Parathyroid adenoma (tissue), 2 donors: ENCODE data around the gene ALOXE3.

Experiments used
- H2AFZ ChIP-seq: fragments of 300-600 bp; sonication (generic); one replicate; pipeline ENCODE4 v1.7.0; 2017; ENCODE audit warnings: antibody characterized with exemption, mild to moderate bottlenecking
- H3K27ac ChIP-seq: fragments of 300-600 bp; sonication (generic); one replicate; pipeline ENCODE4 v1.7.0; 2017
- H3K27me3 ChIP-seq: fragments of 300-600 bp; sonication (generic); one replicate; pipeline ENCODE4 v1.7.0; 2017; ENCODE audit warnings: low read length; ENCODE audit not compliant: control insufficient read depth, insufficient read depth
- H3K36me3 ChIP-seq: fragments of 300-600 bp; sonication (generic); one replicate; pipeline ENCODE4 v1.7.0; 2017; ENCODE audit warnings: low read length; ENCODE audit not compliant: control insufficient read depth, insufficient read depth
- H3K4me1 ChIP-seq: fragments of 300-600 bp; sonication (generic); one replicate; pipeline ENCODE4 v1.7.0; 2017; ENCODE audit warnings: control low read depth
- H3K4me2 ChIP-seq: fragments of 300-600 bp; sonication (generic); one replicate; pipeline ENCODE4 v1.7.0; 2017; ENCODE audit warnings: low read length
- H3K4me3 ChIP-seq: fragments of 300-600 bp; sonication (generic); one replicate; pipeline ENCODE4 v1.7.0; 2017; ENCODE audit warnings: low read depth, low read length
- H3K79me2 ChIP-seq: fragments of 300-600 bp; sonication (generic); one replicate; pipeline ENCODE4 v1.7.0; 2017; ENCODE audit warnings: control low read depth
- H3K9ac ChIP-seq: fragments of 300-600 bp; sonication (generic); one replicate; pipeline ENCODE4 v1.7.0; 2017; ENCODE audit warnings: mild to moderate bottlenecking
- H3K9me3 ChIP-seq: fragments of 300-600 bp; sonication (generic); one replicate; pipeline ENCODE4 v1.7.0; 2017; ENCODE audit warnings: low read length; ENCODE audit not compliant: control insufficient read depth
- TF ChIP-seq, protein P1 (sequence below): fragments of 300-600 bp; sonication (generic); IDR thresholded peaks from one replicate; pipeline ENCODE4 v1.7.0; 2017; ENCODE audit warnings: antibody characterized with exemption, mild to moderate bottlenecking
- donor health status: primary hyperparathyroidism.

ALOXE3 gene

DNA sequence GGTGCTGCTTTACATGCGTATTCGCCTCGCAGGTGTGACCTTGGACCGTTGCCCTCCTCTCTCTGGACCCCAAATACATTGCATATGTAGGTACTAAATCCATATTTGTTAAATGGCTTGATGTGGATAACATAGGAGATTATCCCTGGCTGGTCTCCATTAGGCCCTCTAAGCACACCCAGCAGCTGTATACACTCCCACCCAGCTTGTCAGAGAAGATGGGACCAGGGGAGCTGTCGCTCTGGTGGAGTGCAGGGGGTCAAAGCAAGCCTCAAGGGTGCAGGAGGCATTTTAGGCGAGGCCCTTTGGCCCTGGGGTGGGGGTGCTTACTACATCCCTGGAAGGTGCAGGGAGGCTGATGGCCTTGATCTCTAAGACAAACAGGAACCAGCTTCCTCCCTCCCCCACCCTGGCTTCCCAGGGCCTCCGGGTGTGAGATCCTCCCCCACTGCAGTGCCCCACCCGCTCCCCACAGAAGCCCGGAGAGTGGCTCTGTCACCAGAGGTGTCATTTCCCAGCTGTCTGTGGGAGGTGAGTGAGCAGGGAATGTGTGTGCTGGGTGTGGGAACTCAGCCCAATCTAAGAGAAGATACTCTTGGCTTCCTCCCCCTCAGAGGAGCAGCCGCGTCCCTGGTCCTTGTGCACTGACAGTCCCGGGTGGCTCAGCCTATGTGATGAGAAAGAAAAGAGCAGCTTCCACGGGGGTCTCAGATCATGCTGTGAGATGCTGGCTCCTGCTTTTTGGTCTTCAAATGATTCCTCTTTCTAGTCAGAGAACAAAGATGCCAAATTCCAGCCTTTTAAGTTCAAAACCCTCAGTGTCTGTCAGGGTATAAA is 45.9 kb upstream of the ALOXE3 start:
- peaks cover 31% of the 10 kb centered on the region for H3K4me1 ChIP-seq
- no peaks in the 10 kb centered on the region for H3K27me3 ChIP-seq
- H3K4me3 ChIP-seq = no peak overlapping the region
- H3K36me3 ChIP-seq = no peaks in the 10 kb centered on the region
- H3K9ac ChIP-seq = no peak overlapping the region
- peak overlapping the region; percentile 67 for H3K4me2 ChIP-seq
- H3K9me3 ChIP-seq = no peaks in the 10 kb centered on the region
- TF ChIP-seq, protein P1, sequence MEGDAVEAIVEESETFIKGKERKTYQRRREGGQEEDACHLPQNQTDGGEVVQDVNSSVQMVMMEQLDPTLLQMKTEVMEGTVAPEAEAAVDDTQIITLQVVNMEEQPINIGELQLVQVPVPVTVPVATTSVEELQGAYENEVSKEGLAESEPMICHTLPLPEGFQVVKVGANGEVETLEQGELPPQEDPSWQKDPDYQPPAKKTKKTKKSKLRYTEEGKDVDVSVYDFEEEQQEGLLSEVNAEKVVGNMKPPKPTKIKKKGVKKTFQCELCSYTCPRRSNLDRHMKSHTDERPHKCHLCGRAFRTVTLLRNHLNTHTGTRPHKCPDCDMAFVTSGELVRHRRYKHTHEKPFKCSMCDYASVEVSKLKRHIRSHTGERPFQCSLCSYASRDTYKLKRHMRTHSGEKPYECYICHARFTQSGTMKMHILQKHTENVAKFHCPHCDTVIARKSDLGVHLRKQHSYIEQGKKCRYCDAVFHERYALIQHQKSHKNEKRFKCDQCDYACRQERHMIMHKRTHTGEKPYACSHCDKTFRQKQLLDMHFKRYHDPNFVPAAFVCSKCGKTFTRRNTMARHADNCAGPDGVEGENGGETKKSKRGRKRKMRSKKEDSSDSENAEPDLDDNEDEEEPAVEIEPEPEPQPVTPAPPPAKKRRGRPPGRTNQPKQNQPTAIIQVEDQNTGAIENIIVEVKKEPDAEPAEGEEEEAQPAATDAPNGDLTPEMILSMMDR = no peak
- peak overlapping the region; percentile 93 for H2AFZ ChIP-seq
- H3K27ac ChIP-seq = peak overlapping the region; percentile 100
- H3K79me2 ChIP-seq = peaks cover 30% of the 10 kb centered on the region

DNA sequence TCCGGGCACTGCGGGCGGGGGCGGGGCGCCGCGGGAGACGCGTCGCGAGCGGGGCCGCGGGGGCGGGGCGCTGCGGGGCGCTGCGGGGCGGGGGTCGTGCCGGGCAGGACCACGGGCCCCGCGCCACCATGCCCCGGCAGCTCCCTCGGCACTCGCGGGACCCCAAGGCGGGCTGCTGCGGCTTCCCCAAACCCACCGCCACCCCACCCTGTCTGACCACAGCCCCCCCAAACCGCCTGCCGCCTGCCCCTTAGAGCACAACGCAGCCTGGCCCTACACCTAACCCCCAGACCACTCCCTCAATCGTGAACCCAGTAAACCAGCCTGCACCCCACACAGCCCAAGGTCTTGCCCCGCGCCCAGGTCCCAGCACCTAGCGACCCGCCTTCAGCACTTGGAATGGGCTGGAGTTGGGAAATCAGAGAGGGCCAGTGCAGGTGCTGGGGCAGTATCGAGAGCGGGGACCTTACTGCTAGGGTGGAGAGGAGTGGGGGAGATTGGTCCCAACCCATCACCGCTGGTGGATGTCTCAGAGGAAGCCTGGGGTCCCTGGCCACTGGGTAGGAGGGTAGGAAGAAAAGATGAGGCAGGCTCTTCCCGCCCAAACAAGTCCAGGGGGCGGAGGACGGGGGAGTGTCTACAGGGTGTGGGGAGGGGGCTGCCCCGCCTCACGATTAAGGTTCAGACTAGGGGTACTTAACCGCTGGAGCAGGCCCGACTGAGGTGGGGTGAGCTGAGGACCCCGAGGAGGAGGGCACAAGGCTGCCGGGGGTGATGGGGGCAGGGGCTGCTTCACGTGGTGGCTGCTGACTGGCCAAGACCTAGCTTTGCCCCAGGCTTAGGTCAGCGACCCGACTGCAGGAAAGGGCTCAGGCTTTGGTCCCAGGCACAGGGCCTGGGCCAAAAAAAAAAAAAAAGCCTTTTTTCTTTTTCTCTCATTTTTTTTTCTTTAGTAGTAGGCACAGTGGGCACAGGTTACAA is 45.0 kb upstream of the ALOXE3 start:
- peaks cover 27% of the 10 kb centered on the region for H3K79me2 ChIP-seq
- peak overlapping the region; percentile 67 for H3K4me2 ChIP-seq
- peaks cover 34% of the 10 kb centered on the region for H3K4me1 ChIP-seq
- H3K36me3 ChIP-seq = no peaks in the 10 kb centered on the region
- H3K27ac ChIP-seq = peak overlapping the region; percentile 100
- peak overlapping the region; percentile 53 for H3K9ac ChIP-seq
- TF ChIP-seq, protein P1 = no peak
- no peaks in the 10 kb centered on the region for H3K9me3 ChIP-seq
- peak overlapping the region; percentile 93 for H2AFZ ChIP-seq
- peak overlapping the region; percentile 47 for H3K4me3 ChIP-seq
- H3K27me3 ChIP-seq = no peaks in the 10 kb centered on the region

DNA sequence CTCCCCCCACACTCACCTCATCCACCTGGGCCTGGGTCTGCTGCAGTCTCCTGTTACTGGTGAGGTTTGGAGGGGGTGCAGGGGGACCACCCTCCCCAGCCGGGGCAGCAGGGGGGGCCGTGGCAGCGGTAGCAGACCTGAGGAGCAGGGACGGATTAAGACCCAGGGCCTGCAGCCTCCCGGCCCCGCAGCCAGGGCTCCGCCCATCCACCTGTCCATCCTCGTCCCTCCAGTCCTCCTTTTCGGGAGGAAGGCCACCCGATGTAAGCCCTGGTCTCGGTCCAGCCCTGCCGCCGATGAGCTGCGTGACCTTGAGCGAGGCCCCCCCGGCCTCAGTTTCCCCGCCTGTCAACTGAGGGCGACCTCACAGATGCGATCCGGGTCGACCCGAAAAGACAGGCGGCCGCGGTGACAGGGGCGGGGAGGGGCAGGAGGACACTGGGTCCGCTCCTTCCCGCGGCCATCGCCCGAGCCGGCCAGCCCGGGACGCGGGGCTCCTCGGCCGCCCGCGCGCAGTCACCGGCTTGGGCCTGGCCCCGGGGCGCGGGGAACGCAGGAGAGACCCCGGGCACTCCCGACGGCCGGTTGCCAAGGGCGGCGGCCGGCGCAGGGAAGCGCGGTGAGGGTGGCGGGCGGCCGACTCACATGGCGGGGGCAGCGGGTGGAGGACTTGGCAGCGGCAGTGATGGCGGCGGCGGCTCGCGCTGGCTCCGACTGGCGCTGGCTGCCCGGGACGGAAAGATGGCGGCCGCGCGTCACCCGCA is 44.1 kb upstream of the ALOXE3 start, which contains the start of gene VAMP2:
Gene VAMP2 (minus strand): TSS at position 716 of the 764 bp plus-strand sequence. CDS start 69 bp downstream, at position 647.
- Histone ChIP-seq H3K27ac (peak within 1 kb of the TSS; percentile 100), H2AFZ (peak within 1 kb of the TSS; percentile 93), H3K27me3 (no peaks in the 10 kb centered on the region), H3K9me3 (no peaks in the 10 kb centered on the region), H3K79me2 (peaks cover 23% of the 10 kb centered on the region), H3K36me3 (no peaks in the 10 kb centered on the region), H3K4me1 (peaks cover 35% of the 10 kb centered on the region), H3K4me3 (peak within 1 kb of the TSS; percentile 99), H3K4me2 (peak within 1 kb of the TSS; percentile 99), H3K9ac (peak within 1 kb of the TSS; percentile 99)
- TF ChIP-seq, protein P1 = no peak

DNA sequence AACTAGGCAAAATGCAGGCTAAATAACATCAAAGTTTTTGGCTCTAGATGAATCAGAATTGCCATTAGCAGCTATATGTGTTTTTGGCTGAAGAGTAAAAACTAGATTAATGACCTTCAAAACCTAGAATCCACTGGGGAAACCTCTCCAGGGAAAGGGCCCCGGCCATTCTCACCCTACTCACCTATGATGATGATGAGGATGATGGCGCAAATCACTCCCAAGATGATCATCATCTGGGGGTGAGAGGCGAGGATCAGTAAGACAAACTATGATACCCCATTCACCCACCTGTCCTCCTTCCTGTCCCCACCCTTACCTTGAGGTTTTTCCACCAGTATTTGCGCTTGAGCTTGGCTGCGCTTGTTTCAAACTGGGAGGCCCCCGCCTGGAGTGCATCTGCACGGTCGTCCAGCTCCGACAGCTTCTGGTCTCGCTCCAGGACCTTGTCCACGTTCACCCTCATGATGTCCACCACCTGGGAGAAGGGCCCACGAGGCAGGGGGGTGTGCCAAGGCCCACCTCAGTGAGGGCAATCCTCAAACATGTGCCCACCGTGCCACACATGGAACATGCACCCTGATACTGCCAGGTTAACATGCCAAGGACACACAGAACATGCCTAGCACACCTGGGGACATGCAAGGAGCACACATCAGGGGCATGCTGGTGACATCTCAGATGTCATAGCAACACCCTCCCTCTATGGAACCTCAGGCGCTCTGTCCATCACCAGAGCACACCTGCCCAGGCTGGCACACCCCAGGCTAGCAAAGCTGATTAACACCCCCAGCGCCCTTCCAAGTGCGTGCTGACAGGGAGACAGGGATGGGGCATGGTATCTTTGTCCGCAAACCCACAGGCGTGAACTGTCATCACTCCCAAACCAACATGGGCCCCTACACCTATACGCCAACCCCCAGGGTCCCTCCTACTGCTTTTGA is 43.2 kb upstream of the ALOXE3 start:
- Histone ChIP-seq H3K36me3 (no peaks in the 10 kb centered on the region), H3K4me3 (peak overlapping the region; percentile 99), H3K27me3 (no peaks in the 10 kb centered on the region), H3K4me1 (peaks cover 35% of the 10 kb centered on the region), H3K9me3 (no peaks in the 10 kb centered on the region), H3K79me2 (peaks cover 21% of the 10 kb centered on the region), H2AFZ (peak overlapping the region; percentile 61), H3K4me2 (peak overlapping the region; percentile 99), H3K9ac (peak overlapping the region; percentile 99), H3K27ac (peak overlapping the region; percentile 100)
- TF ChIP-seq, protein P1 = no peak
